HEK293 (cell line): Measurements from ENCODE around the gene ANKRD53.
"Not testable (repeated sequence)": the region's sequence is repeated elsewhere in the genome, so short reads cannot be mapped to it uniquely, and the experiment has no call there.

Source experiments
- CTCF ChIP-seq: fragments of 450-650 bp; formaldehyde crosslinking; IDR thresholded peaks from 2 replicates; pipeline ENCODE4 v1.5.1; 2016; ENCODE audit warnings: missing biosample characterization, missing genetic modification characterization
- REST ChIP-seq: fragments of 450-650 bp; formaldehyde crosslinking; IDR thresholded peaks from 2 replicates; pipeline ENCODE4 v1.5.1; 2016; ENCODE audit warnings: missing biosample characterization, missing genetic modification characterization
- SP2 ChIP-seq: fragments of 450-650 bp; formaldehyde crosslinking; IDR thresholded peaks from 2 replicates; pipeline ENCODE4 v1.5.1; 2016; ENCODE audit warnings: missing biosample characterization, missing genetic modification characterization
- TCF7L2 ChIP-seq: IDR thresholded peaks from 2 replicates; pipeline ENCODE4 v1.6.1; 2011; ENCODE audit warnings: low read depth, mild to moderate bottlenecking, inconsistent platforms, low read length, moderate library complexity, borderline replicate concordance
- YY1 ChIP-seq: fragments of 450-650 bp; formaldehyde crosslinking; IDR thresholded peaks from 2 replicates; pipeline ENCODE4 v1.5.1; 2018; ENCODE audit warnings: missing biosample characterization, missing genetic modification characterization
- ZBTB17 ChIP-seq: fragments of 450-650 bp; formaldehyde crosslinking; IDR thresholded peaks from 2 replicates; pipeline ENCODE4 v1.5.1; 2016; ENCODE audit warnings: missing biosample characterization, missing genetic modification characterization
- ZBTB20 ChIP-seq: fragments of 450-650 bp; formaldehyde crosslinking; IDR thresholded peaks from 2 replicates; pipeline ENCODE4 v1.5.1; 2016; ENCODE audit warnings: missing biosample characterization, missing genetic modification characterization
- ZNF132 ChIP-seq: fragments of 450-650 bp; formaldehyde crosslinking; IDR thresholded peaks from 2 replicates; pipeline ENCODE4 v1.5.1; 2017; ENCODE audit warnings: missing biosample characterization, missing genetic modification characterization, borderline replicate concordance
- ZNF558 ChIP-seq: fragments of 450-650 bp; formaldehyde crosslinking; IDR thresholded peaks from 2 replicates; pipeline ENCODE4 v1.5.1; 2016; ENCODE audit warnings: missing biosample characterization, missing genetic modification characterization
- ZNF596 ChIP-seq: fragments of 450-650 bp; IDR thresholded peaks from 2 replicates; pipeline ENCODE4 v1.5.0; 2018; ENCODE audit warnings: missing biosample characterization, mild to moderate bottlenecking, missing genetic modification characterization, moderate library complexity
- ZNF776 ChIP-seq: fragments of 450-650 bp; formaldehyde crosslinking; IDR thresholded peaks from 2 replicates; pipeline ENCODE4 v1.5.0; 2017; ENCODE audit warnings: missing biosample characterization, missing genetic modification characterization, borderline replicate concordance
- ZSCAN18 ChIP-seq: fragments of 450-650 bp; formaldehyde crosslinking; IDR thresholded peaks from 2 replicates; pipeline ENCODE4 v1.5.1; 2016; ENCODE audit warnings: missing biosample characterization, missing genetic modification characterization

GRCh38 chr2:71023553-71024243 is 45.3 kb downstream of the ANKRD53 start:
- TF ChIP-seq ZBTB20 (tag by site-specific recombination); ZNF558 (tag by site-specific recombination); SP2 (tag by site-specific recombination); CTCF (tag by site-specific recombination); ZBTB17 (tag by site-specific recombination); ZNF596 (tag by site-specific recombination); TCF7L2; ZSCAN18 (tag by site-specific recombination); ZNF776 (tag by site-specific recombination); YY1; ZNF132 (tag by site-specific recombination); REST: not testable (repeated sequence)
